Kidney (tissue), 14 donors: Measurements from ENCODE around the gene ATOSB. TPM values are rescaled to one million over a fixed set of nuclear protein-coding genes. Genes with fewer than 3 reads are reported as not detected.

Experiments
- DNase-seq, 5 donors: peaks; one replicate each; pipeline ENCODE4 v3.0.0-alpha.2; 2013 to 2020
- FAIRE-seq: peaks from 2 replicates; lab custom pipeline; 2012; peaks lifted over from hg19 to GRCh38; lab: Jason Lieb, UNC
- H3K27ac ChIP-seq, 2 donors: one replicate each; pipeline ENCODE4 v1.7.0; 2013; ENCODE audit warnings: low read depth in 2 of 2, low read length in 2 of 2, inconsistent platforms in 1 of 2
- H3K27me3 ChIP-seq: one replicate; pipeline ENCODE4 v1.7.1; 2013; ENCODE audit warnings: low read length, inconsistent platforms; ENCODE audit not compliant: control insufficient read depth, insufficient read depth
- H3K36me3 ChIP-seq, 3 donors: one replicate each; pipeline versions ENCODE4 v1.7.0 to v1.7.1; 2013; ENCODE audit warnings: low read length in 3 of 3, control low read depth in 1 of 3, inconsistent platforms in 1 of 3; ENCODE audit not compliant: insufficient read depth in 3 of 3, control insufficient read depth in 2 of 3
- H3K4me1 ChIP-seq, 3 donors: one replicate each; pipeline versions ENCODE4 v1.7.0 to v1.7.1; 2013; ENCODE audit warnings: low read length in 3 of 3, inconsistent platforms in 1 of 3, low read depth in 1 of 3; ENCODE audit not compliant: control insufficient read depth in 2 of 3, insufficient read depth in 2 of 3
- H3K4me3 ChIP-seq, 3 donors: one replicate each; pipeline versions ENCODE4 v1.7.0 to v1.8.1; 2013; ENCODE audit warnings: low read length in 3 of 3, control low read depth in 1 of 3, inconsistent platforms in 1 of 3
- H3K9ac ChIP-seq, 3 donors: one replicate each; pipeline versions ENCODE4 v1.7.0 to v1.7.1; 2013; ENCODE audit warnings: low read length in 3 of 3, control low read depth in 1 of 3, inconsistent platforms in 1 of 3
- H3K9me3 ChIP-seq, 3 donors: one replicate each; pipeline versions ENCODE4 v1.7.0 to v1.7.1; 2013; ENCODE audit warnings: low read length in 3 of 3, control low read depth in 1 of 3, inconsistent platforms in 1 of 3; ENCODE audit not compliant: control insufficient read depth in 2 of 3, insufficient read depth in 1 of 3
- intact Hi-C: fragments of 100-400 bp; cut with DNase I; formaldehyde crosslinking; loops from one replicate; pipeline ENCODE4 v1.11.1; 2022
- polyA plus RNA-seq: library from polyadenylated mRNA; stranded (reverse); fragments of 350-450 nt; fragmentation: Illumina TruSeq; extraction: RNeasy Lipid Tissue Mini Kit (QIAGEN cat#74804); gene quantifications from one replicate; pipeline ENCODE4 v1.2.3, GENCODE V29; 2014; ENCODE audit warnings: low read depth, low replicate concordance; ENCODE audit not compliant: insufficient read depth
- total RNA-seq: library from RNA; stranded (reverse); fragmentation: NEBNext Ultra II Directional; extraction: Animal tissue kit (Norgen Biotek cat#: 25700); gene quantifications from one replicate; pipeline ENCODE4 v1.2.1, GENCODE V29; 2021
- TF ChIP-seq, protein P1 (sequence below): IDR thresholded peaks from 3 replicates; pipeline ENCODE4 v1.5.1; 2012; ENCODE audit warnings: mild to moderate bottlenecking, moderate library complexity, borderline replicate concordance; ENCODE audit not compliant: insufficient read depth; ENCODE audit errors: extremely low read depth
- donor health status: control.
- donor health status: control.
- donor health status: control.
- donor health status: control.
- donor health status: control.
- donor health status: DM: yes; HTN: yes; CAD: no.
- donor health status: Normal renal cell carcinoma (clear cell type).

Gene ATOSB
- total and polyA plus RNA-seq, 2 donors from 2014 or later: 18.6 to 19.5 TPM

DNA sequence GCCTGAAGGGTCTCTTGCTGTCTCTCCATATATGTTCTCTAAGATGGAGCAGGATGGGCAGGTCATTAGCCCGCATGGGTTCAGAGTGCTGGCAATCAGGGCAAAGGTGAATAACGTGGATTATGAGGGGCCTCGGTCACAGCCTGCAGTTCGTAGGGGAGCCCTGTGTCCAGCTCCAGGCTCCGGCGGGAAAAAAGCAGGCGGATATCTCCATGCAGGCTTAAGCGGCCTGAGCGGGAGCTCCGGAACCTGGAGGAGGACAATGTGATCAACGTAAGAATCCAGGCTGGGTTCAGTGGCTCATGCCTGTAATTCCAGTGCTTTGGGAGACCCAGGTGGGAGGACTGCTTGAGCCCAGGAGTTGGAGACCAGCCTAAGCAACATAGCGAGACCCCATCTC lies 10.5 kb downstream of the ATOSB start:
- no peaks in the 10 kb centered on the region for H3K27me3 ChIP-seq
- no peak overlapping the region for H3K4me3 ChIP-seq
- DNase-seq: no peak
- H3K36me3 ChIP-seq: peaks cover 8 to 32% (median 21%) of the 10 kb centered on the region in 3 donors
- H3K9me3 ChIP-seq: no peaks in the 10 kb centered on the region
- intact Hi-C loops: no loop called here
- H3K4me1 ChIP-seq: peaks cover 11 to 23% (median 19%) of the 10 kb centered on the region in 3 donors
- H3K27ac ChIP-seq: no peak overlapping the region
- TF ChIP-seq, protein P1, sequence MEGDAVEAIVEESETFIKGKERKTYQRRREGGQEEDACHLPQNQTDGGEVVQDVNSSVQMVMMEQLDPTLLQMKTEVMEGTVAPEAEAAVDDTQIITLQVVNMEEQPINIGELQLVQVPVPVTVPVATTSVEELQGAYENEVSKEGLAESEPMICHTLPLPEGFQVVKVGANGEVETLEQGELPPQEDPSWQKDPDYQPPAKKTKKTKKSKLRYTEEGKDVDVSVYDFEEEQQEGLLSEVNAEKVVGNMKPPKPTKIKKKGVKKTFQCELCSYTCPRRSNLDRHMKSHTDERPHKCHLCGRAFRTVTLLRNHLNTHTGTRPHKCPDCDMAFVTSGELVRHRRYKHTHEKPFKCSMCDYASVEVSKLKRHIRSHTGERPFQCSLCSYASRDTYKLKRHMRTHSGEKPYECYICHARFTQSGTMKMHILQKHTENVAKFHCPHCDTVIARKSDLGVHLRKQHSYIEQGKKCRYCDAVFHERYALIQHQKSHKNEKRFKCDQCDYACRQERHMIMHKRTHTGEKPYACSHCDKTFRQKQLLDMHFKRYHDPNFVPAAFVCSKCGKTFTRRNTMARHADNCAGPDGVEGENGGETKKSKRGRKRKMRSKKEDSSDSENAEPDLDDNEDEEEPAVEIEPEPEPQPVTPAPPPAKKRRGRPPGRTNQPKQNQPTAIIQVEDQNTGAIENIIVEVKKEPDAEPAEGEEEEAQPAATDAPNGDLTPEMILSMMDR: no peak
- no peak for FAIRE-seq
- H3K9ac ChIP-seq: no peak overlapping the region

DNA sequence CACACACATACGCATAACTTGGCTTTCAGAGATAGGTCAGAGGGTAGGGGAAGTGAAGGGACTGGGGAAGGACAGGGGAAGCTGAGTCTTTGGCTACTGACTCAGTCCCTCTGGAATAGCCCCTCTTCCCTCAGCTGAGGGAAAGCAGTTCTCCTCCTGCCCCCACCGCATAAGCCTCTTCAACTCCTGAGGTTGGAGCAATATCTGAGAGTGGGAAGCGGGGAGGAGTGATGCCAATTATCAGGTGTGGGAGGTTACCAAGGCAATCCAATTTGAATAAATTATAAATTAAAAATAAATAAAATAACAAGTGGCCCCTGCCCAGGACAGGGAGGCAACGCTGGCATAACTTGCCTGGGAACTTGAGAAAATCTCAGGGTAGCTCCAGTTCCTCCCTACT lies 11.1 kb downstream of the ATOSB start:
- DNase-seq: no peak
- no peaks in the 10 kb centered on the region for H3K27me3 ChIP-seq
- H3K9me3 ChIP-seq: no peaks in the 10 kb centered on the region
- H3K4me3 ChIP-seq: no peak overlapping the region
- no peak for FAIRE-seq
- peaks cover 8 to 38% (median 25%) of the 10 kb centered on the region in 3 donors for H3K36me3 ChIP-seq
- no peak overlapping the region for H3K9ac ChIP-seq
- H3K4me1 ChIP-seq: peaks cover 11 to 20% (median 15%) of the 10 kb centered on the region in 3 donors
- TF ChIP-seq, protein P1: no peak
- H3K27ac ChIP-seq: no peak overlapping the region
- intact Hi-C loops: no loop called here

DNA sequence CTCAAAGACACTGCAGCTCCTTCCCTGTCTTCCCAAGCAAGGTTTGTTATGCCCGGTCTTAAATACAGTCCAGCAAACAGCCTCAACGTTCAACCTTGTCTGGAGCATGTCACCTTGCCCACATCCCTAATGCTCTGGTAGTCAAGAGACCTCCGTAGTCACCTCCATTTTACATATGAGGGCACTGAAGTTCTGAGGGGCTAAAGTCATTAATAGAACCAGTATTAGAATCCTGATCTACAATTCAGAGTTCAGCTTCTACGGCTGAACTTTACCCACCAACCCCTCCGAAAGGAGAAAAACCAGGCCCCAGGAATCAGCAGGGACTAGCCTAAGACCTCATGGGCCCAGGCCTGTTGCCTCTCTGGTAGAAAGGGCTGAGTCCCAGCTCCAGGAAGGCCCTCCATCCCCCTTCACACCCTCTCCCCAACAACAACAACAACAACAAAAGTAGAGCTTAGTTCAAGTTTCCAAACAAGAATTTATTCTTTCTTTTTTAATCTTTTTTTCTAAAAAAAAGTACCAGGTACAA lies 11.9 kb downstream of the ATOSB start:
- intact Hi-C loops: no loop called here
- H3K9ac ChIP-seq: peak overlapping the region in 2 of 3 donors; percentile 72 to 100
- DNase-seq: no peak
- H3K4me1 ChIP-seq: peaks cover 11 to 20% (median 15%) of the 10 kb centered on the region in 3 donors
- H3K36me3 ChIP-seq: peaks cover 8 to 38% (median 25%) of the 10 kb centered on the region in 3 donors
- H3K4me3 ChIP-seq: peak overlapping the region; percentile 83 to 99 (median 90)
- H3K27ac ChIP-seq: peak overlapping the region; percentile 28 to 80
- no peaks in the 10 kb centered on the region for H3K9me3 ChIP-seq
- no peaks in the 10 kb centered on the region for H3K27me3 ChIP-seq
- TF ChIP-seq, protein P1: no peak
- no peak for FAIRE-seq
